NB4 (cell line): Measurements from ENCODE around the gene CDH10.

Experiments used
- POLR2A ChIP-seq: IDR thresholded peaks from 2 replicates; pipeline ENCODE4 v1.6.1; 2011; ENCODE audit warnings: mild to moderate bottlenecking; ENCODE audit not compliant: insufficient read length; ENCODE audit errors: extremely low read depth
- TF ChIP-seq, protein P1 (sequence below): IDR thresholded peaks from one replicate; pipeline ENCODE4 v1.5.1; 2012; ENCODE audit warnings: low read depth, low read length

DNA sequence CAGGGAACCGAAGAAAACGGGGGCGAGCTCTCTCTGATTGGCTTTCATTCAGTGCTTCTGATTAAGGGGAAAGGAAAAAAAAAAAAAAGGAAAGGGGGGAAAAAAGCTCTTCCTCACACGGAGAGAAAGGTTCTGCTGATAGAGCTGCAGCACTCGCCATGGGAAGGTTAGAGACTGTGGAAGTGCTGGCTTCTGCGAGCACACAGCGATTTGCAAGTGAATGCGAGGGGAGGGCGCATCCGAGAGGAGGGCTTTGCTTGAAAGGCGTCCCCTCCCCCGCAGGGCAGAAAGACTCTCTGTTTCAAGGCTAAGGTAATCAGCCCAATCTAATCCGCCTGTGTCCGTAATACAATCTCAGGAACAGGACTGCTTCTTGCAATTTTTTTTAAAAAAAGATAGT, at the start of gene CDH10:
- TF ChIP-seq, protein P1, sequence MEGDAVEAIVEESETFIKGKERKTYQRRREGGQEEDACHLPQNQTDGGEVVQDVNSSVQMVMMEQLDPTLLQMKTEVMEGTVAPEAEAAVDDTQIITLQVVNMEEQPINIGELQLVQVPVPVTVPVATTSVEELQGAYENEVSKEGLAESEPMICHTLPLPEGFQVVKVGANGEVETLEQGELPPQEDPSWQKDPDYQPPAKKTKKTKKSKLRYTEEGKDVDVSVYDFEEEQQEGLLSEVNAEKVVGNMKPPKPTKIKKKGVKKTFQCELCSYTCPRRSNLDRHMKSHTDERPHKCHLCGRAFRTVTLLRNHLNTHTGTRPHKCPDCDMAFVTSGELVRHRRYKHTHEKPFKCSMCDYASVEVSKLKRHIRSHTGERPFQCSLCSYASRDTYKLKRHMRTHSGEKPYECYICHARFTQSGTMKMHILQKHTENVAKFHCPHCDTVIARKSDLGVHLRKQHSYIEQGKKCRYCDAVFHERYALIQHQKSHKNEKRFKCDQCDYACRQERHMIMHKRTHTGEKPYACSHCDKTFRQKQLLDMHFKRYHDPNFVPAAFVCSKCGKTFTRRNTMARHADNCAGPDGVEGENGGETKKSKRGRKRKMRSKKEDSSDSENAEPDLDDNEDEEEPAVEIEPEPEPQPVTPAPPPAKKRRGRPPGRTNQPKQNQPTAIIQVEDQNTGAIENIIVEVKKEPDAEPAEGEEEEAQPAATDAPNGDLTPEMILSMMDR, result no peak
- no peak for TF ChIP-seq POLR2A
